ENCODE measurements around the gene CASZ1.

The CASZ1 gene

GRCh38 chr1:10616696-10617095, 179.8 kb downstream of the CASZ1 start:
- DNase-seq: no peak

- DNase-seq: no peak
Measured at GRCh38 chr1:10615932-10616671, 180.3 kb downstream of the CASZ1 start.

GRCh38 chr1:10615332-10615731, 181.1 kb downstream of the CASZ1 start:
- DNase-seq: no peak

- DNase-seq: no peak
Measured at GRCh38 chr1:10614377-10615225, 181.8 kb downstream of the CASZ1 start.

- DNase-seq: no peak
Measured at GRCh38 chr1:10613861-10614260, 182.6 kb downstream of the CASZ1 start.

GRCh38 chr1:10613340-10613739, 183.1 kb downstream of the CASZ1 start:
- no peak for DNase-seq

GRCh38 chr1:10612436-10613160, 183.8 kb downstream of the CASZ1 start:
- DNase-seq: no peak

GRCh38 chr1:10610901-10611600, 185.4 kb downstream of the CASZ1 start:
- DNase-seq: no peak

GRCh38 chr1:10608690-10609089, 187.8 kb downstream of the CASZ1 start:
- DNase-seq: no peak

- no peak for DNase-seq
Measured at GRCh38 chr1:10607228-10607627, 189.2 kb downstream of the CASZ1 start.

GRCh38 chr1:10606064-10606463, 190.4 kb downstream of the CASZ1 start:
- DNase-seq: no peak

- DNase-seq: no peak
Measured at GRCh38 chr1:10604966-10605365, 191.5 kb downstream of the CASZ1 start.

GRCh38 chr1:10602936-10603335, 193.5 kb downstream of the CASZ1 start:
- no peak for DNase-seq

- DNase-seq: no peak
Measured at GRCh38 chr1:10601342-10602070, 194.9 kb downstream of the CASZ1 start.

- no peak for DNase-seq
Measured at GRCh38 chr1:10599194-10599861, 197.1 kb downstream of the CASZ1 start.

- no peak for DNase-seq
Measured at GRCh38 chr1:10598389-10598702, 198.1 kb downstream of the CASZ1 start.

- no peak for DNase-seq
Measured at GRCh38 chr1:10597492-10598388, 198.7 kb downstream of the CASZ1 start.

GRCh38 chr1:10596780-10597179, 199.7 kb downstream of the CASZ1 start:
- no peak for DNase-seq

GRCh38 chr1:10594595-10595223, 201.7 kb downstream of the CASZ1 start:
- DNase-seq: no peak

- DNase-seq: no peak
Measured at GRCh38 chr1:10593750-10594149, 202.7 kb downstream of the CASZ1 start.
